ENCODE measurements around the gene SLC43A2.
"Not testable (repeated sequence)": the region's sequence is repeated elsewhere in the genome, so short reads cannot be mapped to it uniquely, and the experiment has no call there.

The SLC43A2 gene

GRCh38 chr17:1572646-1573045 lies 56.0 kb downstream of the SLC43A2 start:
- not testable (repeated sequence) for H3K23ac ChIP-seq (ENCODE audit: low read depth, low read length, poor library complexity); H3K4me1 ChIP-seq (ENCODE audit: control insufficient read depth in 2 of 2, insufficient read depth in 1 of 2, low read depth in 1 of 2, low read length in 2 of 2); DNase-seq (ENCODE audit: low spot score); H3K27me3 ChIP-seq (ENCODE audit: control insufficient read depth in 3 of 3, insufficient read depth in 3 of 3, low read depth in 1 of 3, low read length in 3 of 3); H3K14ac ChIP-seq (ENCODE audit: low read length); H2BK15ac ChIP-seq (ENCODE audit: low read length); H2BK12ac ChIP-seq (ENCODE audit: low read length); H4K91ac ChIP-seq (ENCODE audit: low read depth, low read length, poor library complexity); H2AFZ ChIP-seq (ENCODE audit: low read length); H3K4me2 ChIP-seq (ENCODE audit: insufficient read depth, low read length, poor library complexity, severe bottlenecking); H4K8ac ChIP-seq (ENCODE audit: low read depth, low read length); H3K18ac ChIP-seq (ENCODE audit: low read length); H2BK5ac ChIP-seq (ENCODE audit: low read length); H3K4ac ChIP-seq (ENCODE audit: low read length); H2BK120ac ChIP-seq (ENCODE audit: low read depth, low read length); H3K79me1 ChIP-seq (ENCODE audit: low read depth, low read length); H3K27ac ChIP-seq (replicated peaks; ENCODE audit: low read length); H2AK5ac ChIP-seq (ENCODE audit: low read depth, low read length); H3K9me3 ChIP-seq (replicated peaks in 1 of 2; ENCODE audit: control insufficient read depth in 2 of 2, insufficient read depth in 1 of 2, low read depth in 1 of 2, low read length in 2 of 2); H3K4me3 ChIP-seq (ENCODE audit: low read length in 2 of 2)
- WGBS, 2 donors (ENCODE audit: extremely low coverage in 2 of 2, insufficient read length in 2 of 2, insufficient replicate concordance in 1 of 2) = no CpG with 5 or more reads among the region's 5 CpGs
- Histone ChIP-seq H3K9ac (ENCODE audit: low read depth, low read length, poor library complexity) (peak overlapping the region; percentile 38), H3K36me3 (replicated peaks in 1 of 2; ENCODE audit: control insufficient read depth in 2 of 2, insufficient read depth in 2 of 2, low read length in 2 of 2) (peaks cover 0 to 32% of the 10 kb centered on the region in 2 donors)

- H3K18ac ChIP-seq (ENCODE audit: low read length) = peak overlapping the region; percentile 28
- no peaks in the 10 kb centered on the region for H3K79me1 ChIP-seq (ENCODE audit: low read depth, low read length)
- H4K8ac ChIP-seq (ENCODE audit: low read depth, low read length) = no peak overlapping the region
- no peak overlapping the region for H2AFZ ChIP-seq (ENCODE audit: low read length)
- H2AK5ac ChIP-seq (ENCODE audit: low read depth, low read length) = peak overlapping the region; percentile 20
- H2BK12ac ChIP-seq (ENCODE audit: low read length) = no peak overlapping the region
- no peak overlapping the region for H3K9ac ChIP-seq (ENCODE audit: low read depth, low read length, poor library complexity)
- peaks cover 0 to 1% of the 10 kb centered on the region in 2 donors for H3K4me1 ChIP-seq (ENCODE audit: control insufficient read depth in 2 of 2, insufficient read depth in 1 of 2, low read depth in 1 of 2, low read length in 2 of 2)
- no peak overlapping the region for H3K4me3 ChIP-seq (ENCODE audit: low read length in 2 of 2)
- H3K36me3 ChIP-seq (replicated peaks in 1 of 2; ENCODE audit: control insufficient read depth in 2 of 2, insufficient read depth in 2 of 2, low read length in 2 of 2) = peaks cover 0 to 22% of the 10 kb centered on the region in 2 donors
- H3K27ac ChIP-seq (replicated peaks; ENCODE audit: low read length) = no peak overlapping the region
- H3K23ac ChIP-seq (ENCODE audit: low read depth, low read length, poor library complexity) = peak overlapping the region; percentile 21
- no peaks in the 10 kb centered on the region for H3K27me3 ChIP-seq (ENCODE audit: control insufficient read depth in 3 of 3, insufficient read depth in 3 of 3, low read depth in 1 of 3, low read length in 3 of 3)
- DNase-seq (ENCODE audit: low spot score) = no peak
- H2BK5ac ChIP-seq (ENCODE audit: low read length) = peak overlapping the region; percentile 82
- H3K4me2 ChIP-seq (ENCODE audit: insufficient read depth, low read length, poor library complexity, severe bottlenecking) = no peak overlapping the region
- no peak overlapping the region for H3K14ac ChIP-seq (ENCODE audit: low read length)
- WGBS, 2 donors (ENCODE audit: extremely low coverage in 2 of 2, insufficient read length in 2 of 2, insufficient replicate concordance in 1 of 2) = no CpG with 5 or more reads among the region's 18 CpGs
- no peak overlapping the region for H3K4ac ChIP-seq (ENCODE audit: low read length)
- H2BK120ac ChIP-seq (ENCODE audit: low read depth, low read length) = no peak overlapping the region
- H3K9me3 ChIP-seq (replicated peaks in 1 of 2; ENCODE audit: control insufficient read depth in 2 of 2, insufficient read depth in 1 of 2, low read depth in 1 of 2, low read length in 2 of 2) = no peaks in the 10 kb centered on the region
- no peak overlapping the region for H4K91ac ChIP-seq (ENCODE audit: low read depth, low read length, poor library complexity)
- H2BK15ac ChIP-seq (ENCODE audit: low read length) = no peak overlapping the region
Observed at GRCh38 chr17:1571341-1571704, 57.3 kb downstream of the SLC43A2 start.

GRCh38 chr17:1568950-1569810 lies 59.5 kb downstream of the SLC43A2 start:
- Histone ChIP-seq H3K23ac (ENCODE audit: low read depth, low read length, poor library complexity) (no peak overlapping the region), H3K27me3 (ENCODE audit: control insufficient read depth in 3 of 3, insufficient read depth in 3 of 3, low read depth in 1 of 3, low read length in 3 of 3) (no peaks in the 10 kb centered on the region), H3K9me3 (replicated peaks in 1 of 2; ENCODE audit: control insufficient read depth in 2 of 2, insufficient read depth in 1 of 2, low read depth in 1 of 2, low read length in 2 of 2) (no peaks in the 10 kb centered on the region), H2BK120ac (ENCODE audit: low read depth, low read length) (no peak overlapping the region), H3K79me1 (ENCODE audit: low read depth, low read length) (no peaks in the 10 kb centered on the region), H4K8ac (ENCODE audit: low read depth, low read length) (no peak overlapping the region), H2BK5ac (ENCODE audit: low read length) (no peak overlapping the region), H3K4me2 (ENCODE audit: insufficient read depth, low read length, poor library complexity, severe bottlenecking) (no peak overlapping the region), H2AK5ac (ENCODE audit: low read depth, low read length) (no peak overlapping the region), H3K14ac (ENCODE audit: low read length) (no peak overlapping the region), H3K36me3 (replicated peaks in 1 of 2; ENCODE audit: control insufficient read depth in 2 of 2, insufficient read depth in 2 of 2, low read length in 2 of 2) (peaks cover 0 to 5% of the 10 kb centered on the region in 2 donors), H4K91ac (ENCODE audit: low read depth, low read length, poor library complexity) (peak overlapping the region; percentile 64), H3K18ac (ENCODE audit: low read length) (peak overlapping the region; percentile 58), H3K4me1 (ENCODE audit: control insufficient read depth in 2 of 2, insufficient read depth in 1 of 2, low read depth in 1 of 2, low read length in 2 of 2) (peaks cover 0 to 1% of the 10 kb centered on the region in 2 donors), H3K9ac (ENCODE audit: low read depth, low read length, poor library complexity) (no peak overlapping the region), H3K4ac (ENCODE audit: low read length) (no peak overlapping the region), H3K4me3 (ENCODE audit: low read length in 2 of 2) (peak overlapping the region in 1 of 2 donors; percentile 59), H2AFZ (ENCODE audit: low read length) (no peak overlapping the region), H2BK12ac (ENCODE audit: low read length) (no peak overlapping the region), H2BK15ac (ENCODE audit: low read length) (no peak overlapping the region), H3K27ac (replicated peaks; ENCODE audit: low read length) (no peak overlapping the region)
- WGBS, 2 donors (ENCODE audit: extremely low coverage in 2 of 2, insufficient read length in 2 of 2, insufficient replicate concordance in 1 of 2) = no CpG with 5 or more reads among the region's 27 CpGs
- no peak for DNase-seq (ENCODE audit: low spot score)

- Histone ChIP-seq H3K36me3 (replicated peaks in 1 of 2; ENCODE audit: control insufficient read depth in 2 of 2, insufficient read depth in 2 of 2, low read length in 2 of 2) (no peaks in the 10 kb centered on the region), H2AFZ (ENCODE audit: low read length) (peak overlapping the region; percentile 70), H3K27me3 (ENCODE audit: control insufficient read depth in 3 of 3, insufficient read depth in 3 of 3, low read depth in 1 of 3, low read length in 3 of 3) (no peaks in the 10 kb centered on the region), H4K8ac (ENCODE audit: low read depth, low read length) (no peak overlapping the region), H3K4me1 (ENCODE audit: control insufficient read depth in 2 of 2, insufficient read depth in 1 of 2, low read depth in 1 of 2, low read length in 2 of 2) (peaks cover 0 to 1% of the 10 kb centered on the region in 2 donors), H2BK120ac (ENCODE audit: low read depth, low read length) (no peak overlapping the region), H2BK12ac (ENCODE audit: low read length) (no peak overlapping the region), H3K4ac (ENCODE audit: low read length) (no peak overlapping the region), H3K23ac (ENCODE audit: low read depth, low read length, poor library complexity) (no peak overlapping the region), H3K14ac (ENCODE audit: low read length) (no peak overlapping the region), H3K9me3 (replicated peaks in 1 of 2; ENCODE audit: control insufficient read depth in 2 of 2, insufficient read depth in 1 of 2, low read depth in 1 of 2, low read length in 2 of 2) (no peaks in the 10 kb centered on the region), H2BK15ac (ENCODE audit: low read length) (no peak overlapping the region), H3K27ac (replicated peaks; ENCODE audit: low read length) (no peak overlapping the region), H3K18ac (ENCODE audit: low read length) (no peak overlapping the region), H3K4me3 (ENCODE audit: low read length in 2 of 2) (no peak overlapping the region), H2AK5ac (ENCODE audit: low read depth, low read length) (no peak overlapping the region), H3K79me1 (ENCODE audit: low read depth, low read length) (peaks cover 3% of the 10 kb centered on the region), H4K91ac (ENCODE audit: low read depth, low read length, poor library complexity) (no peak overlapping the region), H3K9ac (ENCODE audit: low read depth, low read length, poor library complexity) (no peak overlapping the region), H2BK5ac (ENCODE audit: low read length) (no peak overlapping the region), H3K4me2 (ENCODE audit: insufficient read depth, low read length, poor library complexity, severe bottlenecking) (no peak overlapping the region)
- WGBS, 2 donors (ENCODE audit: extremely low coverage in 2 of 2, insufficient read length in 2 of 2, insufficient replicate concordance in 1 of 2) = no CpG with 5 or more reads among the region's 14 CpGs
- DNase-seq (ENCODE audit: low spot score) = no peak
Observed at GRCh38 chr17:1566505-1567199, 62.0 kb downstream of the SLC43A2 start.
